HepG2 (cell line): ENCODE data around the gene TMEM19. TPM values are rescaled to one million over a fixed set of nuclear protein-coding genes. Genes with fewer than 3 reads are reported as not detected.

ENCODE experiments used
- ATAC-seq: fragments of 200-7000 bp; cut with Tn5 transposase; 3 replicates; pipeline ENCODE4 v1.9.1; 2020; ENCODE audit warnings: mild to moderate bottlenecking, moderate library complexity
- BruUV-seq: library from RNA; stranded (reverse); fragments of 400-500 nt; replicated peaks from 2 replicates; lab custom pipeline; 2021; lab: Mats Ljungman, UMichigan
- CTCF ChIA-PET: fragments of 300-600 bp; formaldehyde crosslinking; extraction: SDS; loops from one replicate; lab custom pipeline; 2021; ENCODE audit warnings: low total read pairs, inconsistent platforms, low intra/inter-chr PET ratio; lab: Yijun Ruan, JAX
- POLR2A ChIA-PET: fragments of 350-600 bp; sonication (Branson Sonifier 250); formaldehyde crosslinking; loops from one replicate; lab custom pipeline; 2020; ENCODE audit warnings: antibody characterized with exemption, inconsistent platforms; lab: Yijun Ruan, JAX
- DNase-seq: peaks from one replicate; pipeline ENCODE4 v3.0.0-alpha.2; 2015; ENCODE audit warnings: low spot score
- FAIRE-seq: peaks from 3 replicates; lab custom pipeline; 2011; peaks lifted over from hg19 to GRCh38; lab: Jason Lieb, UNC
- H2AFZ ChIP-seq: one replicate; pipeline ENCODE4 v1.6.1; 2011; ENCODE audit warnings: low read length, inconsistent platforms
- H3K27ac ChIP-seq: fragments of 300-600 bp; 3 replicates; pipeline ENCODE4 v1.8.0; 2011; ENCODE audit warnings: mixed run types, mild to moderate bottlenecking, mixed read lengths, low read length, inconsistent platforms; ENCODE audit not compliant: insufficient read depth; ENCODE audit errors: extremely low read length
- H3K27me3 ChIP-seq, 2 experiments: fragments of 200-600 bp in 1 of 2; 2 replicates in 1 of 2; 3 replicates in 1 of 2; pipeline versions ENCODE4 v1.6.0 to v1.8.0; 2011; ENCODE audit warnings: low read length in 2 of 2, mild to moderate bottlenecking in 2 of 2, moderate library complexity in 2 of 2, inconsistent platforms in 1 of 2; ENCODE audit not compliant: insufficient read depth in 2 of 2, control insufficient read depth in 1 of 2
- H3K36me3 ChIP-seq, 2 experiments: fragments of 200-600 bp in 1 of 2; replicated peaks in 1 of 2; 2 replicates in 1 of 2; 3 replicates in 1 of 2; pipeline versions ENCODE4 v1.5.1 to v1.8.0; 2011; ENCODE audit warnings: low read length in 2 of 2, inconsistent platforms in 1 of 2; ENCODE audit not compliant: insufficient read depth in 2 of 2, control insufficient read depth in 1 of 2
- H3K4me1 ChIP-seq: 2 replicates; pipeline ENCODE4 v1.5.1; 2012; ENCODE audit warnings: low read length, inconsistent platforms; ENCODE audit not compliant: insufficient read depth
- H3K4me2 ChIP-seq: 2 replicates; pipeline ENCODE4 v1.6.0; 2011; ENCODE audit warnings: low read depth, low read length, inconsistent platforms
- H3K4me3 ChIP-seq, 3 experiments: fragments of 200-600 bp in 1 of 3; sonication (generic), shearing (Covaris generic) in 1 of 3; replicated peaks in 1 of 3; 2 replicates each; pipeline ENCODE4 v1.5.1; 2011 to 2016; ENCODE audit warnings: low read length in 3 of 3, inconsistent platforms in 2 of 3, low read depth in 2 of 3, mild to moderate bottlenecking in 2 of 3, control low read depth in 1 of 3, mixed read lengths in 1 of 3; ENCODE audit not compliant: insufficient read depth in 1 of 3
- H3K79me2 ChIP-seq: one replicate; pipeline ENCODE4 v1.6.1; 2011; ENCODE audit warnings: low read length, inconsistent platforms; ENCODE audit not compliant: insufficient read depth
- H3K9ac ChIP-seq: 2 replicates; pipeline ENCODE4 v1.6.0; 2011; ENCODE audit warnings: mild to moderate bottlenecking, low read depth, low read length, inconsistent platforms; ENCODE audit not compliant: insufficient read depth
- H3K9me3 ChIP-seq: 2 replicates; pipeline ENCODE4 v1.5.1; 2012; ENCODE audit warnings: mild to moderate bottlenecking, low read length
- H4K20me1 ChIP-seq: 2 replicates; pipeline ENCODE4 v1.6.0; 2011; ENCODE audit warnings: inconsistent platforms, mild to moderate bottlenecking, low read length, moderate library complexity; ENCODE audit not compliant: insufficient read depth
- ELK4 ChIP-seq: sonication (generic); formaldehyde crosslinking; IDR thresholded peaks from 2 replicates; pipeline ENCODE4 v1.9.0; 2021; ENCODE audit warnings: missing genetic modification reagents, borderline replicate concordance
- FOXM1 ChIP-seq: sonication (generic); formaldehyde crosslinking; IDR thresholded peaks from 2 replicates; pipeline ENCODE4 v1.5.0; 2020; ENCODE audit warnings: missing genetic modification reagents
- PHB2 ChIP-seq: fragments of 450-650 bp; IDR thresholded peaks from 2 replicates; pipeline ENCODE4 v1.6.1; 2018; ENCODE audit not compliant: partially characterized antibody
- SMAD3 ChIP-seq: sonication (generic); formaldehyde crosslinking; IDR thresholded peaks from 2 replicates; pipeline ENCODE4 v1.4.0; 2020; ENCODE audit warnings: missing genetic modification reagents
- TGIF2 ChIP-seq: IDR thresholded peaks from 2 replicates; pipeline ENCODE4 v1.6.1; 2016; ENCODE audit warnings: control low read depth, missing compliant biosample characterization
- ZNF12 ChIP-seq: sonication (generic); formaldehyde crosslinking; IDR thresholded peaks from 2 replicates; pipeline ENCODE4 v1.5.0; 2020; ENCODE audit warnings: missing genetic modification reagents
- ZNF333 ChIP-seq: sonication (generic); formaldehyde crosslinking; IDR thresholded peaks from 2 replicates; pipeline ENCODE4 v1.4.0; 2020; ENCODE audit warnings: mild to moderate bottlenecking, missing genetic modification reagents, borderline replicate concordance
- ZNF496 ChIP-seq: sonication (generic); formaldehyde crosslinking; IDR thresholded peaks from 2 replicates; pipeline ENCODE4 v1.8.1; 2023; ENCODE audit warnings: mild to moderate bottlenecking, moderate library complexity, missing genetic modification reagents; ENCODE audit not compliant: insufficient replicate concordance
- ZNF574 ChIP-seq: sonication (generic); formaldehyde crosslinking; IDR thresholded peaks from 2 replicates; pipeline ENCODE4 v1.4.0; 2020; ENCODE audit warnings: missing genetic modification reagents
- ZNF619 ChIP-seq: sonication (generic); formaldehyde crosslinking; IDR thresholded peaks from 2 replicates; pipeline ENCODE4 v1.4.0; 2020; ENCODE audit warnings: mild to moderate bottlenecking, missing genetic modification reagents
- ZNF891 ChIP-seq: sonication (generic); formaldehyde crosslinking; IDR thresholded peaks from 2 replicates; pipeline ENCODE4 v1.5.0; 2020; ENCODE audit warnings: mild to moderate bottlenecking, missing genetic modification reagents
- WGBS: methylation state at CpG from one replicate; pipeline ENCODE4 v1.1.6; 2017; ENCODE audit warnings: low lambda C conversion rate; 5-methylcytosine and 5-hydroxymethylcytosine counted together
- in situ Hi-C: cut with HindIII; loops from 2 replicates; pipeline ENCODE4 v1.10.0; 2017; ENCODE audit warnings: low pct_unique_long_range_greater_than_20kb; ENCODE audit not compliant: extremely low pct_ligation_motif_present
- intact Hi-C: fragments of 100-400 bp; cut with micrococcal nuclease; formaldehyde crosslinking; loops from one replicate; pipeline ENCODE4 v1.10.0; 2022; ENCODE audit not compliant: unreplicated experiment
- polyA plus RNA-seq, 8 experiments: library from polyadenylated mRNA; depleted of rRNA in 3 of 8; stranded (reverse) in 7 of 8; unstranded in 1 of 8; fragments of >200 nt; fragmentation: Illumina TruSeq in 4 of 8; extraction: Trizol in 4 of 8; gene quantifications; 2 replicates each; pipeline versions ENCODE4 v1.2.1 to v1.2.3, GENCODE V29; 2011 to 2016; ENCODE audit warnings: low read depth in 4 of 8, missing spikeins in 1 of 8, mixed read lengths in 1 of 8; ENCODE audit not compliant: insufficient read depth in 1 of 8
- total RNA-seq, 5 experiments: library from RNA; depleted of rRNA; stranded (reverse); fragments of >200 nt; fragmentation: Illumina TruSeq; extraction: Trizol; gene quantifications; 2 replicates each; pipeline ENCODE4 v1.2.3, GENCODE V29; 2016; ENCODE audit warnings: low read depth in 1 of 5
- TF ChIP-seq, protein P1 (sequence below): sonication (generic); formaldehyde crosslinking; IDR thresholded peaks from 2 replicates; pipeline ENCODE4 v1.8.0; 2022; ENCODE audit warnings: mild to moderate bottlenecking, missing genetic modification reagents
- TF ChIP-seq, protein P2 (sequence below): IDR thresholded peaks from 2 replicates; pipeline ENCODE4 v1.6.1; 2018; ENCODE audit warnings: missing genetic modification reagents

Gene TMEM19
- total and polyA plus RNA-seq, 2 of the 13 experiments (the other 11 are each of a cell fraction or from before 2014, with no cell fraction given): 16.9 to 22.5 TPM

DNA sequence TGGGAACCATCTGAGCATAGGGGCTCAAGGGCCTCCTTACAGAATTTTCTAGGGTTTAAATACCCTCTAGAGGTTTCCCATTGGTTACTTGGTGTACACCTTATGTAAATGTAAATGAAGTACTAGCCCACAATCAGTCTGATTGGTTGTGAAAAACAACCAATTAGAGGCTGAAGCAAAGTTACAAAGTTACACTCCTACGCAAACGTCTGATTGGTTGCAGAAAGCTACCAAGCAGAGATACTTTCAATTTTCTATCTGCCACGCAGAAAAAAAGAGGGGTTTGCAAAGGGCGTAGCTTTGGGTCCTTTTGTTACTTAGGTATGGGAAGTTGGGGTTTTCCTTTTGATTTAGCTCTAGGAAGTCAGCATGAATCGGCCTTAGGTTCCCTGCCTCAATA is 1.8 kb upstream of the TMEM19 start:
- H3K4me2 ChIP-seq: peak overlapping the region; percentile 99
- intact Hi-C loops: no loop called here

More for the DNA sequence above, 1.8 kb upstream of the TMEM19 start:
- ChIA-PET CTCF (no interaction called here), POLR2A (interaction anchor here (1.0 to 3.7 kb wide), 5 partner anchors 12 to 48 kb away, joined by 3 to 78 read pairs (median 4); partner anchors contain the start of genes THAP2 and ZFC3H1)
- Histone ChIP-seq H3K27ac (no peak overlapping the region), H3K27me3 (no peaks in the 10 kb centered on the region), H3K4me3 (no peak overlapping the region), H4K20me1 (no peaks in the 10 kb centered on the region), H2AFZ (peak overlapping the region; percentile 23), H3K4me1 (peaks cover 46% of the 10 kb centered on the region), H3K36me3 (no peaks in the 10 kb centered on the region), H3K79me2 (peaks cover 9% of the 10 kb centered on the region), H3K9ac (no peak overlapping the region), H3K9me3 (no peaks in the 10 kb centered on the region)
- no TSS peak for BruUV-seq
- 63% methylated on average over 5 of the region's 5 CpGs for WGBS
- DNase-seq (no peak), ATAC-seq (no peak), FAIRE-seq (no peak)
- in situ Hi-C loops: no loop called here
- TF ChIP-seq ZNF496 (CRISPR knock-in tag) (no peak), SMAD3 (CRISPR knock-in tag) (no peak), ZNF574 (no peak), ZNF333 (CRISPR knock-in tag) (no peak), ZNF619 (CRISPR knock-in tag) (no peak), ZNF891 (CRISPR knock-in tag) (no peak), TGIF2 (CRISPR knock-in tag) (no peak), FOXM1 (CRISPR knock-in tag) (no peak), PHB2 (no peak), ZNF12 (no peak), ELK4 (no peak)
- TF ChIP-seq, protein P1, sequence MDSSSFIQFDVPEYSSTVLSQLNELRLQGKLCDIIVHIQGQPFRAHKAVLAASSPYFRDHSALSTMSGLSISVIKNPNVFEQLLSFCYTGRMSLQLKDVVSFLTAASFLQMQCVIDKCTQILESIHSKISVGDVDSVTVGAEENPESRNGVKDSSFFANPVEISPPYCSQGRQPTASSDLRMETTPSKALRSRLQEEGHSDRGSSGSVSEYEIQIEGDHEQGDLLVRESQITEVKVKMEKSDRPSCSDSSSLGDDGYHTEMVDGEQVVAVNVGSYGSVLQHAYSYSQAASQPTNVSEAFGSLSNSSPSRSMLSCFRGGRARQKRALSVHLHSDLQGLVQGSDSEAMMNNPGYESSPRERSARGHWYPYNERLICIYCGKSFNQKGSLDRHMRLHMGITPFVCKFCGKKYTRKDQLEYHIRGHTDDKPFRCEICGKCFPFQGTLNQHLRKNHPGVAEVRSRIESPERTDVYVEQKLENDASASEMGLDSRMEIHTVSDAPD (CRISPR knock-in tag): no peak
- TF ChIP-seq, protein P2, sequence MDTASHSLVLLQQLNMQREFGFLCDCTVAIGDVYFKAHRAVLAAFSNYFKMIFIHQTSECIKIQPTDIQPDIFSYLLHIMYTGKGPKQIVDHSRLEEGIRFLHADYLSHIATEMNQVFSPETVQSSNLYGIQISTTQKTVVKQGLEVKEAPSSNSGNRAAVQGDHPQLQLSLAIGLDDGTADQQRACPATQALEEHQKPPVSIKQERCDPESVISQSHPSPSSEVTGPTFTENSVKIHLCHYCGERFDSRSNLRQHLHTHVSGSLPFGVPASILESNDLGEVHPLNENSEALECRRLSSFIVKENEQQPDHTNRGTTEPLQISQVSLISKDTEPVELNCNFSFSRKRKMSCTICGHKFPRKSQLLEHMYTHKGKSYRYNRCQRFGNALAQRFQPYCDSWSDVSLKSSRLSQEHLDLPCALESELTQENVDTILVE (CRISPR knock-in tag): no peak
